ENCODE data around the gene KHDC1L.

DNA sequence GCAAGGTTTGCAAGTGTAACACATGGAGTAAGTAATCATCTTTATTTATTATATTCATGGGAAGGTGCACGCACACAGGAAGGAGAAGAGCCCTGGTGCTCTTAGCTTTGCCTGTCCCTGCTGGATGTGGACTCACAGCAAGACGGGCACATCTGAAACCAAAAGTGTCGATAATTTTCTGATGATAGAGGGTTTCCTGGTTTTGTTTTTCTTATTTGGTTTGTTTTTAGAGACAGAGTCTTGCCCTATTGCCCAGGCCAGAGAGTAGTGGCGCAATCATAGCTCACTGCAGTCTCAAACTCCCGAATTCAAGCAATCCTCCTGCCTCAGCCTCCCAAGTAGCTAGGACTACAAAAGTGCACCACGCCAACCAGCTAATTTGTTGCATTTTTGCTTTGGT, 7.8 kb upstream of the KHDC1L start:
- TF ChIP-seq, protein P1, sequence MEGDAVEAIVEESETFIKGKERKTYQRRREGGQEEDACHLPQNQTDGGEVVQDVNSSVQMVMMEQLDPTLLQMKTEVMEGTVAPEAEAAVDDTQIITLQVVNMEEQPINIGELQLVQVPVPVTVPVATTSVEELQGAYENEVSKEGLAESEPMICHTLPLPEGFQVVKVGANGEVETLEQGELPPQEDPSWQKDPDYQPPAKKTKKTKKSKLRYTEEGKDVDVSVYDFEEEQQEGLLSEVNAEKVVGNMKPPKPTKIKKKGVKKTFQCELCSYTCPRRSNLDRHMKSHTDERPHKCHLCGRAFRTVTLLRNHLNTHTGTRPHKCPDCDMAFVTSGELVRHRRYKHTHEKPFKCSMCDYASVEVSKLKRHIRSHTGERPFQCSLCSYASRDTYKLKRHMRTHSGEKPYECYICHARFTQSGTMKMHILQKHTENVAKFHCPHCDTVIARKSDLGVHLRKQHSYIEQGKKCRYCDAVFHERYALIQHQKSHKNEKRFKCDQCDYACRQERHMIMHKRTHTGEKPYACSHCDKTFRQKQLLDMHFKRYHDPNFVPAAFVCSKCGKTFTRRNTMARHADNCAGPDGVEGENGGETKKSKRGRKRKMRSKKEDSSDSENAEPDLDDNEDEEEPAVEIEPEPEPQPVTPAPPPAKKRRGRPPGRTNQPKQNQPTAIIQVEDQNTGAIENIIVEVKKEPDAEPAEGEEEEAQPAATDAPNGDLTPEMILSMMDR (IDR thresholded peaks at IDR 0.05), result no peak
- TF ChIP-seq EZH2 (IDR thresholded peaks at IDR 0.05) (no peak), EZH2phosphoT487 (IDR thresholded peaks at IDR 0.05) (no peak)
